ENCODE data around the gene LOC101059915.
"Not testable (repeated sequence)": the region's sequence is repeated elsewhere in the genome, so short reads cannot be mapped to it uniquely, and the experiment has no call there.

Gene LOC101059915

GRCh38 chrX:71676068-71676795, 8.9 kb downstream of the LOC101059915 start:
- DNase-seq: not testable (repeated sequence)

DNA sequence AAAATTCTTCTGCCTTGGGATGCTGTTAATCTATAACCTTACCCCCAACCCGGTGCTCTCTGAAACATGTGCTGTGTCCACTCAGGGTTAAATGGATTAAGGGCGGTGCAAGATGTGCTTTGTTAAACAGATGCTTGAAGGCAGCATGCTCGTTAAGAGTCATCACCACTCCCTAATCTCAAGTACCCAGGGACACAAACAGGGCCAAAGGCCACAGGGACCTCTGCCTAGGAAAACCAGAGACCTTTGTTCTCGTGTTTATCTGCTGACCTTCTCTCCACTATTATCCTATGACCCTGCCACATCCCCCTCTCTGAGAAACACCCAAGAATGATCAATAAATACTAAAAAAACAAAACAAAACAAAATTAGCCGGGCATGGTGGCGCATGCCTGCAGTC, 9.8 kb downstream of the LOC101059915 start:
- DNase-seq: not testable (repeated sequence)

- no peak for DNase-seq
Measured at GRCh38 chrX:71679575-71680207, 12.3 kb downstream of the LOC101059915 start.

- DNase-seq: not testable (repeated sequence)
Measured at GRCh38 chrX:71696641-71697465, 29.5 kb downstream of the LOC101059915 start.

GRCh38 chrX:71697466-71698298, 30.3 kb downstream of the LOC101059915 start:
- not testable (repeated sequence) for DNase-seq

DNA sequence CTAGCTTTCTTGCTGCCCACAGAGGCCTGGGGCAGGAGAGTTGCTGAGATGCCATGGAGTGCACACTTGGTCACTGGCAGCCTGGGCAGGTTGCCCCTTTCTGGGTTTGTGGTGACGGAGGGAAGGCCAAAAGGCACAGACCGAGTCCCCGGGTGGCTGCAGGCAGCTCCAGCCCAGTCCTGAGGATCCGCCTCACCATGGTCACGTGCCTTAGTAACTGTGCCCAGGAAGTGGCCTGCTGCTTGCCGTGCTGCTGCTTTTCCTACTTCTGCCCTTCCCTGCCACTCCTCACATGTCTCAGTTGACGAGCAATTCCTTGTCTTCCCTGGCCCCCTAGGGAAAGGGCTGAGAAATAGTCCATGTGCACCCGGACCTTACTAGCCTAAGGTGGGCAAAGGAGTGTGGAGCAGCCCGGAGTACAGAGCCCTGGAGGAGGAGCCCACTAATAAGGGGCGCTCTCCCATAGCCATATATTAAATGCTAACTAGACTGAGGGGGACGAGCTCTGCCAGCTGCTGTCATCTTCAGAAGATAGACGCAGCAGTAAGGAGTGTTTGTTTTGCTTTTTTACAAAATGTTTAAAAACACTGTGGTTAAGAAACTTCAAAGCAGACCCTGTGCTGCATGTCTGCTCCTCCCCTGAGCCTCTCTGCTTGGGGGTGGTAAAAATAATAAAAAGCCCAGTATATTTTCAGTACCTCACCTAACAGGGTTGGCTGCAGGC, 31.1 kb downstream of the LOC101059915 start:
- not testable (repeated sequence) for DNase-seq

- not testable (repeated sequence) for DNase-seq
Measured at GRCh38 chrX:71699023-71699344, 31.6 kb downstream of the LOC101059915 start.

- not testable (repeated sequence) for DNase-seq
Measured at GRCh38 chrX:71702853-71703252, 35.5 kb downstream of the LOC101059915 start.

- DNase-seq: not testable (repeated sequence)
Measured at GRCh38 chrX:71714064-71714463, 46.7 kb downstream of the LOC101059915 start.

DNA sequence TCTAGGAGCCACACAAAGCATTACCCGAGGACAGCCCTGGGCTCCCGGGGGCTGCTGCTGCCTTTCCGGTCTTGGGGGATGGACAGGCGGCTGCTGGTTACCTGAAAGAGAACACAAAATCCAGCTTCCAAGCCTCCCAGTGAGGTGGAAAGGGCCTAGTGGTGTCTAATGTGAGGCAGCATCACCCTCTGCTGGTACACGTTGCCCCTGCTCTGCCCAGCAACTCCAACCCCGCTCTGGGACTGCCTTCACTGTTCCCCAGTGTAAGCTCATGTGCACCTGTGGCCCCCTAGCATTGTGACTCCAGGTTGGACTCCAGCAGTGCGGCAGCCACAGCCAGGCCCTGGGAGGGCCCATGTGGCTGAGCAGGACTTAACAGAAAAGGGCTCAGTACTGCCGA, 48.2 kb downstream of the LOC101059915 start:
- not testable (repeated sequence) for DNase-seq

DNA sequence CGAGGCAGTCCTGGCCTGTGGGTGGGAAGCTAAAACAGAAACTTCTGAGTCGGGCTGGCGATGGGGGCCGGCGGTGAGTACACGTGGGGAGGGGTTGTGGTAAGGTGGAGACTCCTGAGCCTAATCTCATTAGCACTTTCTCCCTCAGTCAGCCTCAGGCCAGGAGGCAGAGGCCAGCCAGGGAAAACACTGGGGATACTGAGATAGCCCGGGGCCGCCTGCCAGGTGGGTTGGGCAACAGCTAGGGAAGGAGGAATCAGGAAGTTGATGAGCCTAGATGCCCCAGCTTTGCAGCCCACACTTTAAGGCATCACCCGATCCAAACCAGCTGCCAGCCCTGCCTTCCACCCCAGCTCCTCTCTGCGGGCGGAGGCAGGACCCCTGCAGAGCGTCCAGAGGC, 49.0 kb downstream of the LOC101059915 start:
- not testable (repeated sequence) for DNase-seq

DNA sequence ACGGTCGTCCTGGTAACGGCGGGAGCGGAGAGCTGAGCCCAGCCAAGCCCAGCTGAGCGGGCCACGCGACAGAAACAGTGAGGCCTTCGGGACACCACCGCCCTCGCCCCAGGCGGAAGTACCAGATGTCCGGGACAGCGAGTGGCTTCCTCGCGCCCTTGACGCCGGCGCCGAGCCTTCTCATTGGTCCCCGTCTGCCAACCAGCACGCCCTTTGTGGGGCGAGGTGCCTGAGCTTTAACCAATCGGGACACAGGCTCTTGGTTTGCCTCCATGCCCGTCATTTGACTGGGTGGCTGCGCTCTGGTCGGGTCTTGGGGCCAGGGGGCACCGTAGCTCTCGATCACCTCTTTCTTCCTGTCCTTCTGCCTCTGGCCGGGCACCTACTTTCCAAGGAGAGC, 50.8 kb downstream of the LOC101059915 start, which contains the start of gene CXorf49:
Gene CXorf49, minus strand, starts transcription at position 101 of the 400 bp plus-strand sequence. CDS start 134 bp downstream, outside the sequence.
- DNase-seq: not testable (repeated sequence)

DNA sequence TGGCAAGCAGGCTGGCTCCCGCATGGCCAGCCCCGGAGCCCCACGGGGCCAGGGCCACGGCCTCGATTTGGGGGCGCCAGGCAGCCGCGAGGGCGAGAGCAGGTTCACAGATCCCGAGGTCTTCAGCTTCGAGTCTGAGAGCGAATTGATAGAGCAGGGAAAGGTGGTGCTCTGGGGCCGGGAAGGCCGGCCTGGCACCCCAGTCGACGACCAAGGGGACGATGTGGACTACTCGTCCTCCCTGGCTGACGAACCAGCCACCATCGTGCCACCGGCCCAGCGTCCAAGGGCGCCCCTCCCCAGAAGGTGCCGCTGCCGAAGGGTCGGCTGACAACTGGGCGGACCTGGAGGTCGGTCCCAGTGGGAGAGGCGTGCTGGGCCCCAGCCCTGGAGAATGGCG, 51.8 kb downstream of the LOC101059915 start:
- not testable (repeated sequence) for DNase-seq

GRCh38 chrX:71720289-71720886, 53.0 kb downstream of the LOC101059915 start:
- DNase-seq: not testable (repeated sequence)
